ENCODE data around the gene FAHD2B. TPM values are rescaled to one million over a fixed set of nuclear protein-coding genes. Genes with fewer than 3 reads are reported as not detected.
"Not testable (repeated sequence)": the region's sequence is repeated elsewhere in the genome, so short reads cannot be mapped to it uniquely, and the experiment has no call there.

The FAHD2B gene
- total RNA-seq, 1 experiment from 2014 or later, result 34.5 TPM

DNA sequence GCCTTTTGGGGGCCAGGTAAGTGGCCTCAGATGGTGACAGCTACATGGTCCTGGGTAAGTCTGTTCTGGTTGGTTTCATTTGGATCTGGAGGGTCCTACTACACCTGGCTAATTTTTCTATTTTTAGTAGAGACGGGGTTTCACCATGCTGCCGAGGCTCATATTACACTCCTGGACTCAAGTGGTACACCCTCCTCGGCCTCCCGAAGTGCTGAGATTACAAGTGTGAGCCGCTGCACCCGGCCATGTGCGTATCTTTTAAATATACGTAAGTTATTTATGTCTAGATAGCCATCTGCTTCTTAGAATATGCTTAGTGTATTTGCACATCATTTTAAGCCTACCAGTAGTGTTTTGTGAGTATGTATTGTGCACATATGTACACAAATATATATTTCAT, 17.5 kb downstream of the FAHD2B start:
- H4K8ac ChIP-seq (replicated peaks; ENCODE audit: insufficient read length, low read depth, low read length); H3K9me3 ChIP-seq (ENCODE audit: control insufficient read depth, low read depth, low read length); H3K18ac ChIP-seq (ENCODE audit: insufficient read length, low read depth, low read length); H4K5ac ChIP-seq (ENCODE audit: insufficient read length, low read depth, low read length); H3K27me3 Mint-ChIP-seq (ENCODE audit: low read depth); DNase-seq; H3K23me2 ChIP-seq (ENCODE audit: insufficient read length, low read depth, low read length, poor library complexity, severe bottlenecking); H3K27me3 ChIP-seq (ENCODE audit: insufficient read depth, low read length); H3K14ac ChIP-seq (ENCODE audit: insufficient read depth, low read length); H3K79me2 ChIP-seq (ENCODE audit: insufficient read depth, low read length); H3K27ac Mint-ChIP-seq; H2AFZ ChIP-seq (ENCODE audit: low read length); H4K91ac ChIP-seq (ENCODE audit: insufficient read length, low read depth, low read length); H3K56ac ChIP-seq (ENCODE audit: insufficient read length, low read depth, low read length); H3T11ph ChIP-seq (ENCODE audit: low read length); H3K9ac ChIP-seq (ENCODE audit: extremely low read depth, insufficient read length, low read length); H3K79me1 ChIP-seq (ENCODE audit: insufficient read depth, low read depth, low read length, poor library complexity, severe bottlenecking); H2BK5ac ChIP-seq (ENCODE audit: insufficient read length, low read length); H3K4me2 ChIP-seq (ENCODE audit: insufficient read depth, insufficient read length, low read length); H3K9me3 Mint-ChIP-seq; H3K27ac ChIP-seq (ENCODE audit: insufficient read length, low read depth, low read length); H2BK12ac ChIP-seq (ENCODE audit: insufficient read length, low read depth, low read length); H3K4me3 Mint-ChIP-seq; H3K36me3 Mint-ChIP-seq (ENCODE audit: insufficient read depth in 1 of 3, low read depth in 3 of 3); H2BK120ac ChIP-seq (ENCODE audit: low read depth, low read length, poor library complexity, severe bottlenecking); H2BK20ac ChIP-seq (ENCODE audit: low read depth, low read length, poor library complexity, severe bottlenecking); H3K23ac ChIP-seq (ENCODE audit: insufficient read length, low read depth, low read length); H2BK15ac ChIP-seq (ENCODE audit: low read depth, low read length); H3K4ac ChIP-seq (ENCODE audit: low read depth, low read length); H3K4me1 ChIP-seq (ENCODE audit: insufficient read depth, low read length); H4K20me1 ChIP-seq (ENCODE audit: control insufficient read depth, insufficient read depth, insufficient read length); H3K4me1 Mint-ChIP-seq; H2AK5ac ChIP-seq (ENCODE audit: insufficient read length, low read length): not testable (repeated sequence)
- no CpG with 5 or more reads among the region's 8 CpGs for WGBS (ENCODE audit: extremely low coverage, insufficient read length, low lambda C conversion rate)

DNA sequence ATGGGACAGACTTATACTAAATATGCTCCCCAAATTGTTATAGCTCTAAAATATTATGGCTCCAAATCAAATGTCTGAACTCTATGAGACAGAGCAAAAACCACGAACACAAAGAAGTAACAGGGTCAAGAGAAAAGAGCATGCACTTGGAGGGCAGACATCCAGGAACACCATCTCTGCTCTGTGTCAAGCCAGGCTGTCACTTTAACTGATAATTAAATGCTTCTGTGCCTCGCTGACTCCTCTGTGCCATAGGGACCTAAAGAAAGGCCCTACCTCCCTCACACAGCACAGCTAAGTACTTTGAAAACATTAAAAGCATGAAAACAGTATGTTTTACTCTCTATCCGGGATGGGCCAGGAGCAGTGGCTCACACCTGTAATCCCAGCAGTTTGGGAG, 23.8 kb downstream of the FAHD2B start:
- H3K56ac ChIP-seq (ENCODE audit: insufficient read length, low read depth, low read length), result not testable (repeated sequence)

More for the DNA sequence above, 23.8 kb downstream of the FAHD2B start:
- not testable (repeated sequence) for H2BK12ac ChIP-seq (ENCODE audit: insufficient read length, low read depth, low read length); H3K9ac ChIP-seq (ENCODE audit: extremely low read depth, insufficient read length, low read length); H3K79me2 ChIP-seq (ENCODE audit: insufficient read depth, low read length); H2BK120ac ChIP-seq (ENCODE audit: low read depth, low read length, poor library complexity, severe bottlenecking); H3K27ac Mint-ChIP-seq; H3K14ac ChIP-seq (ENCODE audit: insufficient read depth, low read length); H3K18ac ChIP-seq (ENCODE audit: insufficient read length, low read depth, low read length); H3K27me3 Mint-ChIP-seq (ENCODE audit: low read depth); H2BK5ac ChIP-seq (ENCODE audit: insufficient read length, low read length); H3K27me3 ChIP-seq (ENCODE audit: insufficient read depth, low read length); H3K4me1 Mint-ChIP-seq; H3T11ph ChIP-seq (ENCODE audit: low read length); H3K79me1 ChIP-seq (ENCODE audit: insufficient read depth, low read depth, low read length, poor library complexity, severe bottlenecking); DNase-seq; H2AK5ac ChIP-seq (ENCODE audit: insufficient read length, low read length); H4K91ac ChIP-seq (ENCODE audit: insufficient read length, low read depth, low read length); H3K23ac ChIP-seq (ENCODE audit: insufficient read length, low read depth, low read length); H4K8ac ChIP-seq (replicated peaks; ENCODE audit: insufficient read length, low read depth, low read length); H3K23me2 ChIP-seq (ENCODE audit: insufficient read length, low read depth, low read length, poor library complexity, severe bottlenecking); H2BK15ac ChIP-seq (ENCODE audit: low read depth, low read length); H3K27ac ChIP-seq (ENCODE audit: insufficient read length, low read depth, low read length); H3K4me2 ChIP-seq (ENCODE audit: insufficient read depth, insufficient read length, low read length); H3K4me1 ChIP-seq (ENCODE audit: insufficient read depth, low read length); H2BK20ac ChIP-seq (ENCODE audit: low read depth, low read length, poor library complexity, severe bottlenecking); H3K4me3 Mint-ChIP-seq; H3K4ac ChIP-seq (ENCODE audit: low read depth, low read length); H4K5ac ChIP-seq (ENCODE audit: insufficient read length, low read depth, low read length); H4K20me1 ChIP-seq (ENCODE audit: control insufficient read depth, insufficient read depth, insufficient read length); H3K36me3 Mint-ChIP-seq (ENCODE audit: insufficient read depth in 1 of 3, low read depth in 3 of 3); H2AFZ ChIP-seq (ENCODE audit: low read length); H3K9me3 ChIP-seq (ENCODE audit: control insufficient read depth, low read depth, low read length)
- H3K9me3 Mint-ChIP-seq, result peaks cover 10 to 16% of the 10 kb centered on the region in 2 experiments; a peak in 4 of 5 replicates
- WGBS (ENCODE audit: extremely low coverage, insufficient read length, low lambda C conversion rate), result no CpG with 5 or more reads among the region's 3 CpGs
